Thyroid gland (tissue), 4 donors: ENCODE results near the gene DYNC2LI1.

Experiments
- POLR2A ChIP-seq, 2 donors: fragments of 450-650 bp; IDR thresholded peaks; one replicate each; pipeline ENCODE4 v1.6.1; 2017; ENCODE audit warnings: antibody characterized with exemption in 2 of 2, mild to moderate bottlenecking in 2 of 2, moderate library complexity in 1 of 2
- TF ChIP-seq, protein P1 (sequence below), 6 experiments: fragments of 200-600 bp in 3 of 6; fragments of 450-650 bp in 3 of 6; sonication (generic) in 3 of 6; IDR thresholded peaks; one replicate each; pipeline ENCODE4 v1.5.1; 2016 to 2019; ENCODE audit warnings: antibody characterized with exemption in 6 of 6, mild to moderate bottlenecking in 2 of 6, inconsistent platforms in 1 of 6, moderate library complexity in 1 of 6

DNA sequence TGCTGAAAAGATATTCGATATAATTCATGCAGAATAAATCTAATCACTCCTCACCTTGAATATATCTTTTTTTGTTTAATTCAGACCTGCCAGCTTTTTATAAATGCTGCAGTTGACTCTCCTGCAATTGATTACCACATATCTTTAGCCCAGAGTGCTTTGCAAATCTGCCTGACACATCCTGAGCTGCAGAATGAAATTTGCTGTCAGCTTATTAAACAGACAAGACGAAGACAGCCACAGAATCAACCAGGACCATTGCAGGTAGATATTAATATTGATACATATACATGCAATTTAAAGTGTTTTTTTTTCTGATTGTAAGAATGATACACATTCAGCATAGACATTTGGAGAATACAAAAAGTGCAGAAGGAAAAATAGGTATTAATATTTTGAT is 35.6 kb upstream of the DYNC2LI1 start:
- TF ChIP-seq, protein P1, sequence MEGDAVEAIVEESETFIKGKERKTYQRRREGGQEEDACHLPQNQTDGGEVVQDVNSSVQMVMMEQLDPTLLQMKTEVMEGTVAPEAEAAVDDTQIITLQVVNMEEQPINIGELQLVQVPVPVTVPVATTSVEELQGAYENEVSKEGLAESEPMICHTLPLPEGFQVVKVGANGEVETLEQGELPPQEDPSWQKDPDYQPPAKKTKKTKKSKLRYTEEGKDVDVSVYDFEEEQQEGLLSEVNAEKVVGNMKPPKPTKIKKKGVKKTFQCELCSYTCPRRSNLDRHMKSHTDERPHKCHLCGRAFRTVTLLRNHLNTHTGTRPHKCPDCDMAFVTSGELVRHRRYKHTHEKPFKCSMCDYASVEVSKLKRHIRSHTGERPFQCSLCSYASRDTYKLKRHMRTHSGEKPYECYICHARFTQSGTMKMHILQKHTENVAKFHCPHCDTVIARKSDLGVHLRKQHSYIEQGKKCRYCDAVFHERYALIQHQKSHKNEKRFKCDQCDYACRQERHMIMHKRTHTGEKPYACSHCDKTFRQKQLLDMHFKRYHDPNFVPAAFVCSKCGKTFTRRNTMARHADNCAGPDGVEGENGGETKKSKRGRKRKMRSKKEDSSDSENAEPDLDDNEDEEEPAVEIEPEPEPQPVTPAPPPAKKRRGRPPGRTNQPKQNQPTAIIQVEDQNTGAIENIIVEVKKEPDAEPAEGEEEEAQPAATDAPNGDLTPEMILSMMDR (IDR thresholded peaks at IDR 0.05) = no peak
- TF ChIP-seq POLR2A (IDR thresholded peaks at IDR 0.05) = no peak
